Measurements from ENCODE around the gene SCYGR5. TPM values are rescaled to one million over a fixed set of nuclear protein-coding genes. Genes with fewer than 3 reads are reported as not detected.

The SCYGR5 gene
- total RNA-seq, 1 donor from 2014 or later = not detected

- TF ChIP-seq, protein P1, sequence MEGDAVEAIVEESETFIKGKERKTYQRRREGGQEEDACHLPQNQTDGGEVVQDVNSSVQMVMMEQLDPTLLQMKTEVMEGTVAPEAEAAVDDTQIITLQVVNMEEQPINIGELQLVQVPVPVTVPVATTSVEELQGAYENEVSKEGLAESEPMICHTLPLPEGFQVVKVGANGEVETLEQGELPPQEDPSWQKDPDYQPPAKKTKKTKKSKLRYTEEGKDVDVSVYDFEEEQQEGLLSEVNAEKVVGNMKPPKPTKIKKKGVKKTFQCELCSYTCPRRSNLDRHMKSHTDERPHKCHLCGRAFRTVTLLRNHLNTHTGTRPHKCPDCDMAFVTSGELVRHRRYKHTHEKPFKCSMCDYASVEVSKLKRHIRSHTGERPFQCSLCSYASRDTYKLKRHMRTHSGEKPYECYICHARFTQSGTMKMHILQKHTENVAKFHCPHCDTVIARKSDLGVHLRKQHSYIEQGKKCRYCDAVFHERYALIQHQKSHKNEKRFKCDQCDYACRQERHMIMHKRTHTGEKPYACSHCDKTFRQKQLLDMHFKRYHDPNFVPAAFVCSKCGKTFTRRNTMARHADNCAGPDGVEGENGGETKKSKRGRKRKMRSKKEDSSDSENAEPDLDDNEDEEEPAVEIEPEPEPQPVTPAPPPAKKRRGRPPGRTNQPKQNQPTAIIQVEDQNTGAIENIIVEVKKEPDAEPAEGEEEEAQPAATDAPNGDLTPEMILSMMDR (conservative IDR thresholded peaks at IDR 0.05; ENCODE audit: low read depth, low read length) = no peak
- no peak for DNase-seq (ENCODE audit: low read depth)
- H3K4me3 ChIP-seq (ENCODE audit: low read depth, low read length) = no peak overlapping the region
These were observed 7.9 kb downstream of the SCYGR5 start for GRCh38 chr2:227674485-227674884.

GRCh38 chr2:227677928-227678327 is 11.3 kb downstream of the SCYGR5 start:
- H3K4me3 ChIP-seq (ENCODE audit: low read depth, low read length) = no peak overlapping the region
- TF ChIP-seq, protein P1 (conservative IDR thresholded peaks at IDR 0.05; ENCODE audit: low read depth, low read length) = no peak
- DNase-seq (ENCODE audit: low read depth) = no peak

DNA sequence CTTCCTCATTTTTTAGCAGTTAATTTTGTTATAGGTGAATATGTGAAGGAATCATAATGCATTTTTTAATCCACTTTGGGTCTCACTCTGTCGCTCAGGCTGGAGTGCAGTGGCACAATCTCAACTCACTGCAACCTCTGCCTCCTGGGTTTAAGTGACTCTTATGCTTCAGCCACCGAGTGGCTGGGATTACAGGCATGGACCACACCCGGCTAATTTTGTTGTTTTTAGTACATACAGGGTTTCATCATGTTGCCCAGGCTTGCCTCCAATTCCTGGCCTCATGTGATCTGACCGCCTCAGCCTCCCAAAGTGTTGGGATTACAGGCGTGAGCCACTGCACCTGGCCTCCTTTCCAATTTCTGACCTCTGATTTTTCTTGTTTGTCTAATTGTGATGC is 17.7 kb downstream of the SCYGR5 start:
- DNase-seq (ENCODE audit: low read depth) = no peak
- no peak overlapping the region for H3K4me3 ChIP-seq (ENCODE audit: low read depth, low read length)
- TF ChIP-seq, protein P1 (conservative IDR thresholded peaks at IDR 0.05; ENCODE audit: low read depth, low read length) = no peak

GRCh38 chr2:227687189-227687588 is 20.6 kb downstream of the SCYGR5 start:
- H3K4me3 ChIP-seq (ENCODE audit: low read depth, low read length) = no peak overlapping the region
- TF ChIP-seq, protein P1 (conservative IDR thresholded peaks at IDR 0.05; ENCODE audit: low read depth, low read length) = no peak
- no peak for DNase-seq (ENCODE audit: low read depth)

- no peak for DNase-seq (ENCODE audit: low read depth)
- no peak overlapping the region for H3K4me3 ChIP-seq (ENCODE audit: low read depth, low read length)
- TF ChIP-seq, protein P1 (conservative IDR thresholded peaks at IDR 0.05; ENCODE audit: low read depth, low read length) = no peak
These were observed 30.5 kb downstream of the SCYGR5 start for GRCh38 chr2:227696990-227697679.

- no peak overlapping the region for H3K4me3 ChIP-seq (ENCODE audit: low read depth, low read length)
- no peak for DNase-seq (ENCODE audit: low read depth)
- TF ChIP-seq, protein P1 (conservative IDR thresholded peaks at IDR 0.05; ENCODE audit: low read depth, low read length) = no peak
These were observed 35.0 kb downstream of the SCYGR5 start for GRCh38 chr2:227701556-227701955.

DNA sequence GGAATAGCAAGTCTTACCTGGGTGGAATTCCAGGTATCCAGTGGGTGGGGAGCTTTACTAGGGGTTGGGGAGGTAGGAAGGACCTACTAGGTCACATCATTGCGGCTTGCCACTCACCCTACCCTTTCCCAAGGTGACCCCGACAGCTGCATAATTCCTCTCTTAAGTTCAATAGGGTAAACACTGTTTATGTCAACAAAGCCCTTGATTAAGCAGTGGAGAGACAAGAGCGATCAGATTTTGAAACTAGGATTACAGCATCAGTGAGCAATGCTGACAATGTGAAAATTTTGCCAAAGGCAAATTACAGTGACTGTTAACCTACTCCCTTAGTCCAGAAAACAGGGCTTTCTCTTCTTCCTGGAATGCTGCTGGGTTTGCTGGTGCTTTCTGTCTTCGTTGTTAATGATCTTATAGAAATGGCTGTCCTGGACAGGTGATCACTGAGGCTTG is 36.7 kb downstream of the SCYGR5 start:
- DNase-seq (ENCODE audit: low read depth) = peak; percentile 44
- TF ChIP-seq, protein P1 (conservative IDR thresholded peaks at IDR 0.05; ENCODE audit: low read depth, low read length) = no peak
- no peak overlapping the region for H3K4me3 ChIP-seq (ENCODE audit: low read depth, low read length)
